Heart left ventricle (tissue), 16 donors: ENCODE data around the gene OR51B4. TPM values are rescaled to one million over a fixed set of nuclear protein-coding genes. Genes with fewer than 3 reads are reported as not detected.
"Not testable (repeated sequence)": the region's sequence is repeated elsewhere in the genome, so short reads cannot be mapped to it uniquely, and the experiment has no call there.

Source experiments
- ATAC-seq, 4 donors: fragments of 200-7000 bp; cut with Tn5 transposase; one replicate each; pipeline ENCODE4 v1.9.1; 2020 to 2022; ENCODE audit warnings: moderate library complexity in 4 of 4, mild to moderate bottlenecking in 3 of 4, moderate number of reproducible peaks in 1 of 4
- DNase-seq, 5 donors: peaks; one replicate each; pipeline ENCODE4 v3.0.0-alpha.2; 2020
- H3K27ac ChIP-seq, 12 donors: fragments of 200-600 bp; sonication (generic) in 4 of 12; one replicate each; pipeline versions ENCODE4 v1.5.0 to v1.8.0; 2016 to 2022; ENCODE audit warnings: mild to moderate bottlenecking in 2 of 12
- H3K27me3 ChIP-seq, 9 donors: fragments of 200-600 bp; sonication (generic) in 2 of 9; one replicate each; pipeline versions ENCODE4 v1.5.1 to v1.8.0; 2016 to 2022; ENCODE audit warnings: mild to moderate bottlenecking in 3 of 9
- H3K36me3 ChIP-seq, 9 donors: fragments of 200-600 bp; sonication (generic) in 2 of 9; one replicate each; pipeline versions ENCODE4 v1.5.0 to v1.8.0; 2018 to 2022; ENCODE audit warnings: mild to moderate bottlenecking in 2 of 9
- H3K4me1 ChIP-seq, 12 donors: fragments of 200-600 bp; sonication (generic) in 4 of 12; one replicate each; pipeline versions ENCODE4 v1.5.0 to v1.8.0; 2016 to 2022; ENCODE audit warnings: mild to moderate bottlenecking in 3 of 12
- H3K4me3 ChIP-seq, 12 donors: fragments of 200-600 bp; sonication (generic) in 4 of 12; one replicate each; pipeline versions ENCODE4 v1.5.0 to v1.8.0; 2017 to 2022; ENCODE audit warnings: mild to moderate bottlenecking in 9 of 12, moderate library complexity in 4 of 12
- H3K9me3 ChIP-seq, 12 donors: fragments of 200-600 bp; sonication (generic) in 4 of 12; one replicate each; pipeline versions ENCODE4 v1.5.0 to v1.8.0; 2016 to 2022; ENCODE audit warnings: mild to moderate bottlenecking in 1 of 12
- POLR2A ChIP-seq, 2 donors: fragments of 450-650 bp; IDR thresholded peaks; one replicate each; pipeline ENCODE4 v1.6.1; 2017; ENCODE audit warnings: antibody characterized with exemption in 2 of 2, mild to moderate bottlenecking in 2 of 2, moderate library complexity in 2 of 2
- WGBS, 4 donors: extraction: QIAGEN DNeasy Blood & Tissue Kit in 2 of 4; methylation state at CpG; one replicate each; pipeline versions ENCODE4 v1.1.5 to v1.1.7; 2013 to 2018; 5-methylcytosine and 5-hydroxymethylcytosine counted together
- intact Hi-C, 10 donors: fragments of 100-400 bp; cut with DNase I; formaldehyde crosslinking; loops; one replicate each; pipeline versions ENCODE4 v1.11.1 to v1.14.2; 2022
- polyA plus RNA-seq, 2 donors: library from polyadenylated mRNA; stranded (reverse); fragments of 200-250 nt; gene quantifications; one replicate each; pipeline ENCODE4 v1.2.3, GENCODE V29; 2013
- total RNA-seq, 9 donors: library from RNA; depleted of rRNA in 2 of 9; stranded (reverse); fragments of >200 nt in 2 of 9; fragmentation: NEBNext Ultra II Directional in 3 of 9; extraction: Animal tissue kit (Norgen Biotek cat#: 25700) in 3 of 9; gene quantifications; one replicate each; pipeline versions ENCODE4 v1.1.0 to v1.2.4, GENCODE V29; 2016 to 2023
- TF ChIP-seq, protein P1 (sequence below), 12 donors: fragments of 200-600 bp; sonication (generic) in 4 of 12; IDR thresholded peaks; one replicate each; pipeline versions ENCODE4 v1.5.0 to v1.8.0; 2018 to 2022; ENCODE audit warnings: antibody characterized with exemption in 12 of 12, mild to moderate bottlenecking in 5 of 12
- donor health status: ischemic (EF 13 %, LVEDD 7.1; RV severe dilation, severe dysfunction).
- donor health status: healthy with polysubstance abuse.
- donor health status: DM: no; HTN: yes; CAD: no.
- donor health status: DM: no; HTN: no; CAD: no.
- donor health status: ischemic (EF 25% LVEDD 6.9; RV normal size, moderate dysfunction).
- donor health status: ischemic (EF 25% LVEDD 5.7; RV mildly dilated, moderate dysfunction).
- donor health status: healthy.
- donor health status: DM: yes; HTN: yes; CAD: no.
- donor health status: ischemic (EF 35%, LVEDD 5.7; RV mildly dilated, moderate dysfunction).
- donor health status: nonischemic (EF 11% LVEDD 7.7; RV severe dilation, severe dysfunction).
- donor health status: DM: yes; HTN: yes; CAD: no.
- donor health status: PGD.
- donor health status: ischemic (EF 29% LVEDD 5.4; RV normal size, mild dysfunction).
- donor health status: nonischemic (EF 23%, LVEDD 6.1; RV moderate dilation, normal function).

The OR51B4 gene
- total and polyA plus RNA-seq, 11 donors: not detected

- no peaks in the 10 kb centered on the region for H3K27me3 ChIP-seq
- H3K9me3 ChIP-seq: no peaks in the 10 kb centered on the region
- intact Hi-C loops: no loop called here
- TF ChIP-seq, protein P1, sequence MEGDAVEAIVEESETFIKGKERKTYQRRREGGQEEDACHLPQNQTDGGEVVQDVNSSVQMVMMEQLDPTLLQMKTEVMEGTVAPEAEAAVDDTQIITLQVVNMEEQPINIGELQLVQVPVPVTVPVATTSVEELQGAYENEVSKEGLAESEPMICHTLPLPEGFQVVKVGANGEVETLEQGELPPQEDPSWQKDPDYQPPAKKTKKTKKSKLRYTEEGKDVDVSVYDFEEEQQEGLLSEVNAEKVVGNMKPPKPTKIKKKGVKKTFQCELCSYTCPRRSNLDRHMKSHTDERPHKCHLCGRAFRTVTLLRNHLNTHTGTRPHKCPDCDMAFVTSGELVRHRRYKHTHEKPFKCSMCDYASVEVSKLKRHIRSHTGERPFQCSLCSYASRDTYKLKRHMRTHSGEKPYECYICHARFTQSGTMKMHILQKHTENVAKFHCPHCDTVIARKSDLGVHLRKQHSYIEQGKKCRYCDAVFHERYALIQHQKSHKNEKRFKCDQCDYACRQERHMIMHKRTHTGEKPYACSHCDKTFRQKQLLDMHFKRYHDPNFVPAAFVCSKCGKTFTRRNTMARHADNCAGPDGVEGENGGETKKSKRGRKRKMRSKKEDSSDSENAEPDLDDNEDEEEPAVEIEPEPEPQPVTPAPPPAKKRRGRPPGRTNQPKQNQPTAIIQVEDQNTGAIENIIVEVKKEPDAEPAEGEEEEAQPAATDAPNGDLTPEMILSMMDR (IDR thresholded peaks at IDR 0.05): no peak
- no peak for TF ChIP-seq POLR2A (IDR thresholded peaks at IDR 0.05)
- H3K27ac ChIP-seq: no peak overlapping the region
- DNase-seq: no peak
- no peaks in the 10 kb centered on the region for H3K4me1 ChIP-seq
- WGBS, 4 donors: 53 to 58% (median 56%) methylated on average over 3 of the region's 3 CpGs
- no peak for ATAC-seq
- no peak overlapping the region for H3K4me3 ChIP-seq
- no peaks in the 10 kb centered on the region for H3K36me3 ChIP-seq
Observed at GRCh38 chr11:5345831-5346230, 44.1 kb upstream of the OR51B4 start.

- intact Hi-C loops: no loop called here
- ATAC-seq (no peak), DNase-seq (no peak)
- H3K27me3 ChIP-seq: no peaks in the 10 kb centered on the region
- H3K4me1 ChIP-seq: no peaks in the 10 kb centered on the region
- no peaks in the 10 kb centered on the region for H3K36me3 ChIP-seq
- no peaks in the 10 kb centered on the region for H3K9me3 ChIP-seq
- H3K27ac ChIP-seq: no peak within 1 kb of the TSS
- no peak for TF ChIP-seq POLR2A (IDR thresholded peaks at IDR 0.05)
- TF ChIP-seq, protein P1 (IDR thresholded peaks at IDR 0.05): no peak
- no peak within 1 kb of the TSS for H3K4me3 ChIP-seq
- 73 to 80% (median 77%) methylated on average over 6 of the region's 6 CpGs for WGBS, 4 donors
Observed at GRCh38 chr11:5343474-5344335, 42.0 kb upstream of the OR51B4 start, which contains the start of gene OR51B5. TSS of gene OR51B5 (minus strand) at chr11:5343524. CDS start at chr11:5343524, 0 bp downstream.

DNA sequence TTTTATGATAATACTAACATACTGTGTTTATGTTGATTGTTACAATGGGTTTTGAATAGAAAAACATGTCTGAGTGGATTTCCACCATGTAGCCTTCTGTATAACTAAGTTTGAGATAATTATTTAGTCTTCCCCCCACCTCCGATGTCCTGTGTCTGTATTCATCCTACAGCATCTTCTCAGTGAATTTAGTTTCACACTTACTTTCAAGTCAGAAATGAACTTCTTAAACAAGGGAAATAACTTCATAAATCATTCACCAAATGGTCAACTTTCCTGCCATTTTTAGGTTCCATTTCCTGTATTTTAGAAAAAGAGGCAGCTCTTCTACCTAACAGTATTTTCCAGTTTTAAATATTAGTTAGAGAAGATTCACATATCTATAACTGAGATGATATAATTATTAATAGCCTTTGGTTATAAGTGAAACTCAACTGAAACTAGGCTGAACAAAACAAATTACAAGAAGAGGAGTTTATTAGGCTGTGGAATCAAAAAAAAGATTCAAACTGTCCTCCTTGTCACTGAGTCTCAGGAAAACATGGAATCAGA lies 38.1 kb upstream of the OR51B4 start:
- TF ChIP-seq, protein P1 (IDR thresholded peaks at IDR 0.05): no peak
- no peak for TF ChIP-seq POLR2A (IDR thresholded peaks at IDR 0.05)
- WGBS, 4 donors: 85 to 100% (median 88%) methylated on average over 1 of the region's 1 CpG
- H3K27me3 ChIP-seq: no peaks in the 10 kb centered on the region
- ATAC-seq (no peak), DNase-seq (no peak)
- H3K4me3 ChIP-seq: no peak overlapping the region
- no peaks in the 10 kb centered on the region for H3K9me3 ChIP-seq
- intact Hi-C loops: no loop called here
- H3K36me3 ChIP-seq: no peaks in the 10 kb centered on the region
- H3K27ac ChIP-seq: no peak overlapping the region
- H3K4me1 ChIP-seq: no peaks in the 10 kb centered on the region

- WGBS, 4 donors: 70 to 80% (median 74%) methylated on average over 1 of the region's 1 CpG
- H3K36me3 ChIP-seq, ATAC-seq, H3K9me3 ChIP-seq, H3K27ac ChIP-seq, H3K4me1 ChIP-seq, H3K27me3 ChIP-seq, H3K4me3 ChIP-seq, DNase-seq, intact Hi-C loops: not testable (repeated sequence)
Observed at GRCh38 chr11:5337253-5337652, 35.5 kb upstream of the OR51B4 start.
